Body of pancreas (tissue), 4 donors: ENCODE results near the gene TBC1D13.

Source experiments
- CTCF ChIP-seq, 7 experiments: fragments of 450-650 bp in 4 of 7; fragments of 200-600 bp in 3 of 7; sonication (generic) in 3 of 7; IDR thresholded peaks; one replicate each; pipeline ENCODE4 v1.5.1; 2016 to 2019; ENCODE audit warnings: antibody characterized with exemption in 7 of 7
- POLR2A ChIP-seq, 3 donors: fragments of 450-650 bp; IDR thresholded peaks; one replicate each; pipeline ENCODE4 v1.6.1; 2016; ENCODE audit warnings: antibody characterized with exemption in 3 of 3, mild to moderate bottlenecking in 2 of 3

GRCh38 chr9:128757602-128758001 is 29.5 kb upstream of the TBC1D13 start:
- TF ChIP-seq CTCF (IDR thresholded peaks at IDR 0.05), result no peak
- no peak for TF ChIP-seq POLR2A (IDR thresholded peaks at IDR 0.05)
